DND-41 (cell line): Measurements from ENCODE around the gene SMAD6.

ENCODE experiments used
- ATAC-seq: fragments of 200-7000 bp; cut with Tn5 transposase; 3 replicates; pipeline ENCODE4 v1.9.1; 2021; ENCODE audit warnings: low read depth; ENCODE audit not compliant: insufficient read depth
- DNase-seq: peaks from one replicate; pipeline ENCODE4 v3.0.0-alpha.2; 2020
- H2AFZ ChIP-seq: 2 replicates; pipeline ENCODE4 v1.6.0; 2012; ENCODE audit warnings: low read depth, low read length
- H3K27ac ChIP-seq: 2 replicates; pipeline ENCODE4 v1.5.1; 2012; ENCODE audit warnings: low read length, inconsistent platforms
- H3K27me3 ChIP-seq: fragments of 200-600 bp; sonication (generic); 2 replicates; pipeline ENCODE4 v1.6.0; 2012; ENCODE audit warnings: low read length, mild to moderate bottlenecking, inconsistent platforms; ENCODE audit not compliant: insufficient read depth, poor library complexity
- H3K36me3 ChIP-seq: 2 replicates; pipeline ENCODE4 v1.5.1; 2012; ENCODE audit warnings: low read length, inconsistent platforms; ENCODE audit not compliant: insufficient read depth
- H3K4me1 ChIP-seq: 2 replicates; pipeline ENCODE4 v1.5.1; 2012; ENCODE audit warnings: mild to moderate bottlenecking, low read length; ENCODE audit not compliant: insufficient read depth
- H3K4me2 ChIP-seq: 2 replicates; pipeline ENCODE4 v1.6.0; 2012; ENCODE audit warnings: mild to moderate bottlenecking, moderate library complexity, low read length, inconsistent platforms; ENCODE audit not compliant: insufficient read depth
- H3K4me3 ChIP-seq, 2 experiments: fragments of 200-600 bp in 1 of 2; shearing (Covaris generic) in 1 of 2; 2 replicates each; pipeline ENCODE4 v1.5.1; 2012 to 2016; ENCODE audit warnings: inconsistent platforms in 2 of 2, low read length in 2 of 2, mild to moderate bottlenecking in 2 of 2, low read depth in 1 of 2, moderate library complexity in 1 of 2
- H3K79me2 ChIP-seq: 2 replicates; pipeline ENCODE4 v1.6.0; 2012; ENCODE audit warnings: low read length, inconsistent platforms; ENCODE audit not compliant: insufficient read depth
- H3K9ac ChIP-seq: 2 replicates; pipeline ENCODE4 v1.6.0; 2012; ENCODE audit warnings: low read depth, mild to moderate bottlenecking, inconsistent platforms, low read length, moderate library complexity
- H3K9me3 ChIP-seq: 2 replicates; pipeline ENCODE4 v1.5.1; 2012; ENCODE audit warnings: low read length, moderate library complexity, mild to moderate bottlenecking, inconsistent platforms; ENCODE audit not compliant: insufficient read depth, severe bottlenecking
- H4K20me1 ChIP-seq: 2 replicates; pipeline ENCODE4 v1.6.0; 2012; ENCODE audit warnings: low read length; ENCODE audit not compliant: insufficient read depth
- CTCF ChIP-seq: IDR thresholded peaks from 2 replicates; pipeline ENCODE4 v1.5.1; 2012; ENCODE audit warnings: borderline replicate concordance, low read length, moderate library complexity, mild to moderate bottlenecking; ENCODE audit not compliant: poor library complexity, severe bottlenecking; ENCODE audit errors: extremely low read depth
- EZH2 ChIP-seq: IDR thresholded peaks from 3 replicates; pipeline ENCODE4 v1.6.1; 2012; ENCODE audit warnings: borderline replicate concordance, low read depth, mild to moderate bottlenecking, moderate library complexity, low read length, inconsistent platforms; ENCODE audit not compliant: severe bottlenecking

Gene SMAD6

GRCh38 chr15:66715181-66715624 lies 13.2 kb downstream of the SMAD6 start:
- H4K20me1 ChIP-seq, result no peaks in the 10 kb centered on the region
- no peak overlapping the region for H3K27ac ChIP-seq
- peaks cover 32% of the 10 kb centered on the region for H3K4me1 ChIP-seq
- H2AFZ ChIP-seq, result no peak overlapping the region
- TF ChIP-seq CTCF (no peak), EZH2 (no peak)
- no peak overlapping the region for H3K4me2 ChIP-seq
- H3K4me3 ChIP-seq, result no peak overlapping the region
- ATAC-seq (no peak), DNase-seq (no peak)
- H3K36me3 ChIP-seq, result peaks cover 38% of the 10 kb centered on the region
- H3K9ac ChIP-seq, result no peak overlapping the region
- no peaks in the 10 kb centered on the region for H3K9me3 ChIP-seq
- H3K27me3 ChIP-seq, result no peaks in the 10 kb centered on the region
- peaks cover 23% of the 10 kb centered on the region; the same call in 1 of the 2 replicates for H3K79me2 ChIP-seq

DNA sequence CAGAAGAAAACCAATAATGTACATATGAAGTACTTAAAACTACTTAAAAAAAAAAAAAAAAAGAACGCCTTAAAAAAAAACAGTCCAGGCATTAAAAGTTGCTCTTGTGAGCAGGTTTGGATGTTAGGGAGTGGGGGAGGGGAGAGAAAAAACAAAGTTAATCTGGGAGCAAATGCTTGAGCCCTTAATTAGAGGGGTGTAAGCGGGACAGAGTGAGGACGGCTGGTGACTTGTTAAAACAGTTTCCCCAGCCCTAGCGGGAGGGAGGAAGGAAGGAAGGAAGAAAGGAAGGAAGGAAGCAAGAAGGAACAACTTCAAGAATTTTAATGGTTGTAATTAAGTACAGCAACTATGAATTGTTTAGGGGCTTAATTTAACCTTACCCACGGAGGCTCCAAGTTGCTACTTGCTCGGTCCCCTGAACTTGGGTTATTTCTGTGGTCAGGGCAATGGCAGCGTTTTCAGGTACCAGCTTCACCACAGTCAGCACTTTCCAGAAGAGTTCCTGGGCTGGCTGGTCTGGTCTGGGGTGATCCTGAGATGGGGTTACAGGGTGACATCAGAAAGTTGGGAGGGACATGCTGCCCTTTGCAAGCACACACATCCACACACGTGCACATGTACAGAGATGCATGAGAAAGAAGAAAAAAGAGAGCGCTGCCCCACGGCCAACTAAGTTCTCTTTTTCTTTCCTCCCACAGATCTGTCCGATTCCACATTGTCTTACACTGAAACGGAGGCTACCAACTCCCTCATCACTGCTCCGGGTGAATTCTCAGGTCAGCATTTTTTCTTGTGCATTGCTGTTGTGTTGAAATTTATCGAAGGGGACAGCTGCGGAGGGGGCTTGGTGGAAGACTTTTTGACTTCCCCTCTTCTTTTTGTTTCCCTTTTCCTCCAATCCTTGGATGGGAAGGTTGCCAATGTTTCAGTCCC lies 14.0 kb downstream of the SMAD6 start:
- Histone ChIP-seq H3K9ac (no peak overlapping the region), H2AFZ (no peak overlapping the region), H3K4me2 (no peak overlapping the region), H3K79me2 (peaks cover 23% of the 10 kb centered on the region; the same call in 1 of the 2 replicates), H3K36me3 (peaks cover 38% of the 10 kb centered on the region), H3K9me3 (no peaks in the 10 kb centered on the region), H3K4me1 (peaks cover 40% of the 10 kb centered on the region), H4K20me1 (no peaks in the 10 kb centered on the region), H3K27me3 (no peaks in the 10 kb centered on the region), H3K27ac (peak overlapping the region; percentile 18), H3K4me3 (no peak overlapping the region)
- ATAC-seq (no peak), DNase-seq (no peak)
- no peak for TF ChIP-seq EZH2
- TF ChIP-seq CTCF, result no peak

GRCh38 chr15:66716656-66717020 lies 14.6 kb downstream of the SMAD6 start:
- H4K20me1 ChIP-seq, result no peaks in the 10 kb centered on the region
- no peak overlapping the region for H2AFZ ChIP-seq
- H3K9ac ChIP-seq, result no peak overlapping the region
- DNase-seq (no peak), ATAC-seq (no peak)
- no peak for TF ChIP-seq CTCF
- no peak for TF ChIP-seq EZH2
- peaks cover 27% of the 10 kb centered on the region for H3K79me2 ChIP-seq
- no peaks in the 10 kb centered on the region for H3K9me3 ChIP-seq
- peaks cover 46% of the 10 kb centered on the region for H3K4me1 ChIP-seq
- no peak overlapping the region for H3K4me3 ChIP-seq
- H3K36me3 ChIP-seq, result peaks cover 39% of the 10 kb centered on the region
- H3K4me2 ChIP-seq, result no peak overlapping the region
- no peaks in the 10 kb centered on the region for H3K27me3 ChIP-seq
- no peak overlapping the region; the same call in 1 of the 2 replicates for H3K27ac ChIP-seq
